Measurements from ENCODE around the gene ZNF343. TPM values are rescaled to one million over a fixed set of nuclear protein-coding genes. Genes with fewer than 3 reads are reported as not detected.
A peak's percentile ranks its signal among the peaks of the same experiment; 100 is the strongest.

ZNF343 gene
- total RNA-seq = 10 to 100 TPM; 10.7 to 16.3 (median 11.8) TPM
- 1 to 10 TPM; 3.0 to 5.6 (median 4.2) TPM for polyA plus RNA-seq

- intact Hi-C loops (cut with DNase I) = loop anchor here (5.0 kb wide), 1 partner anchor 143 kb away; the partner anchor contains the start of gene NOP56
- Histone ChIP-seq H3K27me3 (no peaks in the 10 kb centered on the region), H3K36me3 (no peaks in the 10 kb centered on the region), H3K4me3 (peak within 1 kb of the TSS; percentile 73 to 96 (median 86)), H3K4me1 (peaks cover 0 to 21% (median 14%) of the 10 kb centered on the region in 4 donors), H3K27ac (peak within 1 kb of the TSS; percentile 81 to 88 (median 86)), H3K9me3 (no peaks in the 10 kb centered on the region)
- peak; percentile 89 for DNase-seq
- 1% methylated on average over 53 of the region's 53 CpGs for WGBS, 2 donors
- TF ChIP-seq EP300 (IDR thresholded peaks at IDR 0.05) (no peak), CTCF (IDR thresholded peaks at IDR 0.05) (no peak), POLR2A (IDR thresholded peaks at IDR 0.05) (peak; percentile 9 to 61), POLR2AphosphoS5 (IDR thresholded peaks at IDR 0.05) (peak; percentile 62 to 91 (median 80))
Observed at GRCh38 chr20:2508631-2509467, at the start of gene ZNF343. Gene ZNF343, minus strand, starts transcription at chr20:2508915. Its CDS starts 15,020 bp downstream, at chr20:2493895.

DNA sequence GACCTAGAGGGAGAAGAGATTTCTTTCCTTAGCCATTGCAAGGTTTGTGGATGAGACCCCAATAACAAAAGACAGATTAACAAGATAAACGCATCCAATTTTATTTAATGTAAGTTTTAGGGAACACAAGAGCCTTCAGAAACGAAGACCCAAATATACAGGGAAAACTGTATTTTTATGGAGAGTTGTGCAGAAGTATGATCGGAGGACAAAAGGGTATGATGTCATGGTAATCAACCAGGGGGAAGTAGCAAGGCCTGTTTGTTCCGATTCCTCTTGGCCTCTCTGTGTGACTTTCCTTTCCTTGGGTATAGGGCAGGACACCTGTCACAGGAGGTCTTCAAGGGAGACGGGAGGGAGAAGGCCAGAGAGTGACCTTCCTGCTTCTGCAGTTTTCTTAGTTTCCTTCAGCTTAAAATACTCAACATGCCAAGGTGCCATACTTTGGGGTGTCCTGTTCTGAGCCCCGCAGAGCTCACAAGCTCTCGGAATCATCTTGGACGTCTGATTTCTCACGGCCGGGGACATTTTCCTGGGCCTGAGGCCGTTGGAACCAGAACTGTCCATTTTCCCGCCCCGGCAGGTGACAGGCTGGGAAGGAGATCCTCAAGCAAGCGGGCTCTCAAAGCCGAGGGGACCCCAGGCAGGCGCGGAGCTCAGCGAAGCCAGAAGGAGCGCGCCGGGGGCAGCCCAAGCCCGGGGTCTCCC, 49.3 kb upstream of the ZNF343 start:
- no peak for TF ChIP-seq POLR2AphosphoS5 (IDR thresholded peaks at IDR 0.05)
- 32 to 57% methylated on average over 22 of the region's 22 CpGs for WGBS, 2 donors
- H3K27ac ChIP-seq = no peak overlapping the region
- H3K9me3 ChIP-seq = no peaks in the 10 kb centered on the region
- H3K4me1 ChIP-seq = peaks cover 0 to 10% (median 8%) of the 10 kb centered on the region in 4 donors
- no peak for DNase-seq
- peak overlapping the region in 1 of 4 donors; percentile 33 for H3K4me3 ChIP-seq
- no peaks in the 10 kb centered on the region for H3K36me3 ChIP-seq
- H3K27me3 ChIP-seq = peaks cover 11 to 74% (median 18%) of the 10 kb centered on the region in 3 donors
- intact Hi-C loops (cut with DNase I) = no loop called here

DNA sequence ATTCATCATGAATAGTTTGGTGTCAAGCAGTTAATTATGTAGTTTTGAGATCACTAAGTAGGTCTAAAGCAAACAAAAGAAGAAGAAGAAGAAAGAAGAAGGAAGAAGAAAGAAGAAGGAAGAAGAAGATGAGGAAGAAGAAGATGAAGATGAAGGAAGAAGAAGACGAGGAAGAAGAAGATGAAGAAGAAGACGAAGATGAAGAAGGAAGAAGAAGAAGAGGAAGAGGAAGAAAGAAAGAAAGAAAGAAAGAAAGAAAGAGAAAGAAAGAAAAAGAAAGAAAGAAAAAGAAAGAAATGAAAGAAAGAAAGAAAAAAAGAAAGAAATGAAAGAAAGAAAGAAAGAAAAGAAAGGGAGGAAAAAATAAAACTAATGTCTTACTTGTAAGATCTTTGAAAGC, 36.9 kb upstream of the ZNF343 start:
- intact Hi-C loops (cut with DNase I) = no loop called here
- no peaks in the 10 kb centered on the region for H3K4me1 ChIP-seq
- H3K36me3 ChIP-seq = no peaks in the 10 kb centered on the region
- peaks cover 0 to 10% (median 0%) of the 10 kb centered on the region in 3 donors for H3K27me3 ChIP-seq
- WGBS, 2 donors = 72 to 88% methylated on average over 2 of the region's 2 CpGs
- H3K9me3 ChIP-seq = no peaks in the 10 kb centered on the region
- TF ChIP-seq CTCF (IDR thresholded peaks at IDR 0.05) (no peak), POLR2A (IDR thresholded peaks at IDR 0.05) (no peak), EP300 (IDR thresholded peaks at IDR 0.05) (no peak), POLR2AphosphoS5 (IDR thresholded peaks at IDR 0.05) (no peak)
- no peak overlapping the region for H3K27ac ChIP-seq
- no peak for DNase-seq
- no peak overlapping the region for H3K4me3 ChIP-seq

DNA sequence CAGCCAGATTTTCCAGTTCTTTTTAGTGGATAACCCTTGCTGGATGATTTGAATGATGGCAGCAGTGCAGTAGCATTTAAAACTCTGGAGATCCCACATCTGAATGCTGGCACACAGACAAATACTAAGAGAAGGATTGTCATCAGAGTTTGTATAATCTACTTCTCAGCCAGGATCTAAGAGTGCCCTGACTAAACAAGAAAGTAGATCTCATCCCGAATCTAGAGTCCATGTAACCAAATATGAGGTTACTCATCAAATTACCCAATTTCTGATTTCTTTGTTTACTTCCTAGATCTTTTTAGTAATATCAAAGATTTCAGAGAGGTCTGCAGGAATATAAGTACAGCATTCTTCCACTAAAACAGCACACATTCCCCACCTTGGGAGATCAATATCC, 35.5 kb upstream of the ZNF343 start:
- Histone ChIP-seq H3K27ac (no peak overlapping the region), H3K9me3 (no peaks in the 10 kb centered on the region), H3K36me3 (no peaks in the 10 kb centered on the region), H3K27me3 (peaks cover 0 to 14% (median 0%) of the 10 kb centered on the region in 3 donors), H3K4me1 (no peaks in the 10 kb centered on the region), H3K4me3 (no peak overlapping the region)
- WGBS, 2 donors = 41 to 69% methylated on average over 1 of the region's 1 CpG
- no peak for DNase-seq
- TF ChIP-seq POLR2AphosphoS5 (IDR thresholded peaks at IDR 0.05) (no peak), EP300 (IDR thresholded peaks at IDR 0.05) (no peak), POLR2A (IDR thresholded peaks at IDR 0.05) (no peak), CTCF (IDR thresholded peaks at IDR 0.05) (no peak)
- intact Hi-C loops (cut with DNase I) = no loop called here

GRCh38 chr20:2542361-2542760, 33.6 kb upstream of the ZNF343 start:
- intact Hi-C loops (cut with DNase I) = no loop called here
- Histone ChIP-seq H3K27me3 (peaks cover 0 to 13% (median 0%) of the 10 kb centered on the region in 3 donors), H3K9me3 (no peaks in the 10 kb centered on the region), H3K36me3 (no peaks in the 10 kb centered on the region), H3K4me3 (no peak overlapping the region), H3K4me1 (no peaks in the 10 kb centered on the region), H3K27ac (no peak overlapping the region)
- 93 to 95% methylated on average over 4 of the region's 4 CpGs for WGBS, 2 donors
- TF ChIP-seq POLR2AphosphoS5 (IDR thresholded peaks at IDR 0.05) = no peak
- no peak for TF ChIP-seq POLR2A (IDR thresholded peaks at IDR 0.05)
- TF ChIP-seq CTCF (IDR thresholded peaks at IDR 0.05) = no peak
- no peak for TF ChIP-seq EP300 (IDR thresholded peaks at IDR 0.05)
- no peak for DNase-seq
